ENCODE data around the gene TBC1D5.
"Not testable (repeated sequence)": the region's sequence is repeated elsewhere in the genome, so short reads cannot be mapped to it uniquely, and the experiment has no call there.

The TBC1D5 gene

GRCh38 chr3:17634201-17634600 lies 108.2 kb downstream of the TBC1D5 start:
- Histone ChIP-seq H3K4me1 (ENCODE audit: control insufficient read depth, insufficient read depth, low read length) (no peaks in the 10 kb centered on the region), H3K4me3 (ENCODE audit: low read length) (no peak overlapping the region), H3K9me3 (ENCODE audit: control insufficient read depth, low read length) (no peaks in the 10 kb centered on the region), H3K9ac (ENCODE audit: low read length) (no peak overlapping the region), H3K36me3 (ENCODE audit: control insufficient read depth, insufficient read depth, low read length) (no peaks in the 10 kb centered on the region), H3K27me3 (ENCODE audit: control insufficient read depth, insufficient read depth, low read length) (no peaks in the 10 kb centered on the region)

GRCh38 chr3:17632401-17633100 lies 109.9 kb downstream of the TBC1D5 start:
- no peak overlapping the region for H3K4me3 ChIP-seq (ENCODE audit: low read length)
- H3K27me3 ChIP-seq (ENCODE audit: control insufficient read depth, insufficient read depth, low read length) = no peaks in the 10 kb centered on the region
- H3K36me3 ChIP-seq (ENCODE audit: control insufficient read depth, insufficient read depth, low read length) = no peaks in the 10 kb centered on the region
- H3K4me1 ChIP-seq (ENCODE audit: control insufficient read depth, insufficient read depth, low read length) = no peaks in the 10 kb centered on the region
- H3K9me3 ChIP-seq (ENCODE audit: control insufficient read depth, low read length) = no peaks in the 10 kb centered on the region
- no peak overlapping the region for H3K9ac ChIP-seq (ENCODE audit: low read length)

DNA sequence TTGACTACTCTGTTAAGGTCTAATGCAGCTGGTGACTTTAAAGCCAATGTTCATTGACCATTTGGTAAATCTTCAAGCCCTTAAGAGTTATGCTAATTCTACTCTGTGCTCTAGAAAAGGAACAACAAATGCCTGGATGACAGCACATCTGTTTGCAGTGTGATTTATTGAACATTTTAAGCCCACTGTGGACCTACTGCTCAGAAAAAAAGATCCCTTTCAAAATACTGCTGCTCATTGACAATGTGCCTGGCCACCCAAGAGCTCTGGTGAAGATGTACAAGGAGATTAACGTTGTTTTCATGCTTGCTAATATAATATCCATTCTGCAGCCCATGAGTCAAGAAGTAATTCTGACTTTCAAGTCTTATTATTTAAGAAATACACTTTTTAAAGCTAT lies 110.8 kb downstream of the TBC1D5 start:
- Histone ChIP-seq H3K4me3 (ENCODE audit: low read length) (no peak overlapping the region), H3K9ac (ENCODE audit: low read length) (no peak overlapping the region), H3K36me3 (ENCODE audit: control insufficient read depth, insufficient read depth, low read length) (no peaks in the 10 kb centered on the region), H3K9me3 (ENCODE audit: control insufficient read depth, low read length) (no peaks in the 10 kb centered on the region), H3K27me3 (ENCODE audit: control insufficient read depth, insufficient read depth, low read length) (no peaks in the 10 kb centered on the region), H3K4me1 (ENCODE audit: control insufficient read depth, insufficient read depth, low read length) (no peaks in the 10 kb centered on the region)

DNA sequence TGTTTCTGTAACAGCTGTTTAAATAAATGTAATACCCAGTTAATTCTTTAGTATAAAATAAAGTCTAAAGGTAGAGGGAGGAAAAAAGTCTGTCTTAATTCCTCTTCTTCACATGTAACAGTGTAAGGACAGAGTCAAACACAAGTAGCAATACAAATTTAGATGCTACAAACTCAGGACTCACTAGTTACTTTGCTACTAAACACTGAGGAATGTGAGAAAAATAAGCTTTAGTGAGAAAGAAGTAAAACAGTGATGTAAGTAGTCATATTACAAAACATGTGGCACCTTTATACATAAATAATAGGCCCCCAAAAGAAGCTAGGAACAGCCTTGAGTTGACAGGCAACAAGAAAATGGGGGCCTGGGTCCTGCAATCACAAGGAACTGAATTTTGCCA lies 113.0 kb downstream of the TBC1D5 start:
- Histone ChIP-seq H3K36me3 (ENCODE audit: control insufficient read depth, insufficient read depth, low read length) (no peaks in the 10 kb centered on the region), H3K27me3 (ENCODE audit: control insufficient read depth, insufficient read depth, low read length) (no peaks in the 10 kb centered on the region), H3K4me3 (ENCODE audit: low read length) (no peak overlapping the region), H3K4me1 (ENCODE audit: control insufficient read depth, insufficient read depth, low read length) (no peaks in the 10 kb centered on the region), H3K9ac (ENCODE audit: low read length) (no peak overlapping the region), H3K9me3 (ENCODE audit: control insufficient read depth, low read length) (no peaks in the 10 kb centered on the region)

- no peaks in the 10 kb centered on the region for H3K9me3 ChIP-seq (ENCODE audit: control insufficient read depth, low read length)
- no peaks in the 10 kb centered on the region for H3K4me1 ChIP-seq (ENCODE audit: control insufficient read depth, insufficient read depth, low read length)
- H3K9ac ChIP-seq (ENCODE audit: low read length) = no peak overlapping the region
- H3K27me3 ChIP-seq (ENCODE audit: control insufficient read depth, insufficient read depth, low read length) = no peaks in the 10 kb centered on the region
- H3K36me3 ChIP-seq (ENCODE audit: control insufficient read depth, insufficient read depth, low read length) = no peaks in the 10 kb centered on the region
- no peak overlapping the region for H3K4me3 ChIP-seq (ENCODE audit: low read length)
These were observed 116.0 kb downstream of the TBC1D5 start for GRCh38 chr3:17626395-17626794.

DNA sequence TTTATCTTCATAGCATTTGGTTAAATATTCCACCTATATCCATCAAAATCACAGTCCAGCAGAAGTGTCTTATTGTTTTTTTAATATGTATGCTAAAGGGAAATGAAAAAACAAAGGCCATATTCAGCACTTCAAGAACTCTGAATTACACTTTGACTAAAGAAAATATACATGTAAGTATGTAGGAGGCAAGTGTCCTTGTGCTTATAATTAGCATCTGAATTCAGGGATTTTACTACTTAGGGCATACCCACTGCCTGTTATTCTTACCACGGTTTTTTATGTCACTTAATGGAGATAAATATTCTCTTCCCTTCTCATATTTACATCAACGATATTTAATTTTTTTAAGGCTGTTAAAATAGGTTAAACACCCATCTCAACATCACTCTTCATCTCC lies 117.3 kb downstream of the TBC1D5 start:
- no peaks in the 10 kb centered on the region for H3K27me3 ChIP-seq (ENCODE audit: control insufficient read depth, insufficient read depth, low read length)
- H3K9ac ChIP-seq (ENCODE audit: low read length) = no peak overlapping the region
- no peaks in the 10 kb centered on the region for H3K4me1 ChIP-seq (ENCODE audit: control insufficient read depth, insufficient read depth, low read length)
- no peak overlapping the region for H3K4me3 ChIP-seq (ENCODE audit: low read length)
- no peaks in the 10 kb centered on the region for H3K36me3 ChIP-seq (ENCODE audit: control insufficient read depth, insufficient read depth, low read length)
- H3K9me3 ChIP-seq (ENCODE audit: control insufficient read depth, low read length) = no peaks in the 10 kb centered on the region

DNA sequence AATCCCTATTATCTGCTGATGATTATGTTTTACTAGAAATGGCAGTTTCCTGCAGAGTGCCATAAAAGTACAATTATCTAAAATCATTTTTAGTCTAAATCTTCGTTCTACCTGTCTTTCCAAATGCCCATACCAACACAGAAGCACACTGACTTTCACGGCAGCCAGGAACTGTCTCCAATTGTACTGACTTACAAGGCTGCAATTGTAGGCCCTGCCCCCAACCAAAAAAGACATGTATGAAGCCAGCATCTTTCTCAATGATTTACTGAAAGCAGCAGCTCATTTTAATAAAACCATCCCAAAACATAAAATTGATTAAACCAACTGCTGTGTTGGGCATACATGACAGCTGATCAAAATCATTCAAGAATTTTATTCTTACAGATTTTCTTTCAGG lies 119.0 kb downstream of the TBC1D5 start:
- no peak overlapping the region for H3K9ac ChIP-seq (ENCODE audit: low read length)
- H3K9me3 ChIP-seq (ENCODE audit: control insufficient read depth, low read length) = no peaks in the 10 kb centered on the region
- H3K27me3 ChIP-seq (ENCODE audit: control insufficient read depth, insufficient read depth, low read length) = no peaks in the 10 kb centered on the region
- no peaks in the 10 kb centered on the region for H3K4me1 ChIP-seq (ENCODE audit: control insufficient read depth, insufficient read depth, low read length)
- H3K4me3 ChIP-seq (ENCODE audit: low read length) = no peak overlapping the region
- no peaks in the 10 kb centered on the region for H3K36me3 ChIP-seq (ENCODE audit: control insufficient read depth, insufficient read depth, low read length)

DNA sequence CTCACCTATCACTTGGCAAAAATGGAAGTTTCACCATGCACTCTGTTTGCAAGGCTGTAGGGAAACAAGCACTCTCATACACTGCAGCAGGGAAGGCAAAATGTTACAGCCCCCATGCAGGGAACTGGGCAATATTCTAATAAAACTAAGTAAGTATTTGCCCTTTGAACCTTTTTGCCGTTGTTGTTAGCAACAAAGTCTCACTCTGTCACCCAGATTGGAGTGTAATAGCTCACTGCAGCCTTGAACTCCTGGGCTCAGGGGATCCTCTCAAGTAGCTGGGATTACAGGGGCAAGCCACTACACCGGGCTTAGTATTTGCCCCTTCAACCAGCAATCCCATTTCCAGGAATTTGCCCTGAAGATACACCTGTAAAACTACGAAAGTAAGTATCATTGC lies 122.5 kb downstream of the TBC1D5 start:
- H3K9ac ChIP-seq (ENCODE audit: low read length) = no peak overlapping the region
- H3K36me3 ChIP-seq (ENCODE audit: control insufficient read depth, insufficient read depth, low read length) = no peaks in the 10 kb centered on the region
- no peak overlapping the region for H3K4me3 ChIP-seq (ENCODE audit: low read length)
- H3K9me3 ChIP-seq (ENCODE audit: control insufficient read depth, low read length) = no peaks in the 10 kb centered on the region
- no peaks in the 10 kb centered on the region for H3K4me1 ChIP-seq (ENCODE audit: control insufficient read depth, insufficient read depth, low read length)
- H3K27me3 ChIP-seq (ENCODE audit: control insufficient read depth, insufficient read depth, low read length) = no peaks in the 10 kb centered on the region

- H3K4me1 ChIP-seq (ENCODE audit: control insufficient read depth, insufficient read depth, low read length); H3K9me3 ChIP-seq (ENCODE audit: control insufficient read depth, low read length); H3K4me3 ChIP-seq (ENCODE audit: low read length); H3K27me3 ChIP-seq (ENCODE audit: control insufficient read depth, insufficient read depth, low read length); H3K9ac ChIP-seq (ENCODE audit: low read length); H3K36me3 ChIP-seq (ENCODE audit: control insufficient read depth, insufficient read depth, low read length): not testable (repeated sequence)
These were observed 129.4 kb downstream of the TBC1D5 start for GRCh38 chr3:17613017-17613416.

- Histone ChIP-seq H3K4me1 (ENCODE audit: control insufficient read depth, insufficient read depth, low read length) (no peaks in the 10 kb centered on the region), H3K36me3 (ENCODE audit: control insufficient read depth, insufficient read depth, low read length) (no peaks in the 10 kb centered on the region), H3K9me3 (ENCODE audit: control insufficient read depth, low read length) (no peaks in the 10 kb centered on the region), H3K27me3 (ENCODE audit: control insufficient read depth, insufficient read depth, low read length) (no peaks in the 10 kb centered on the region), H3K9ac (ENCODE audit: low read length) (no peak overlapping the region), H3K4me3 (ENCODE audit: low read length) (no peak overlapping the region)
These were observed 134.5 kb downstream of the TBC1D5 start for GRCh38 chr3:17607905-17608304.

DNA sequence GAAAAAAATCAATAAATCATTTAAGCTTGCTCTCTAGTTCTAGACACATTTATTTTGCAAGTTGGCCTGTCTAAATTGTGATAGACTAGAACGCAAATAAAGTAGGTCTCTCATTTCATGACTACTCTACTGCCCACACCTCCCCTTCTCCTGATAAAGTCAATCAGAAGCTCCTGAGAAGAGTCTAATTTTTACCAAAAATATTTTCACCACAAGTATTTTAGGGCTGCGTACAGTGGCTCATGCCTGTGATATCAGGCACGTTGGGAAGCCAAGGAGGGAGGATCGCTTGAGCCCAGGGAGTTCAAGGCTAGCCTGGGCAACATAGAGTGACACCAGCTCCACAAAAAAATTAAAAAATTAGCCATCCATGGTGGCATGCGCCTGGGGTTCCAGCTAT lies 136.5 kb downstream of the TBC1D5 start:
- Histone ChIP-seq H3K36me3 (ENCODE audit: control insufficient read depth, insufficient read depth, low read length) (no peaks in the 10 kb centered on the region), H3K9ac (ENCODE audit: low read length) (no peak overlapping the region), H3K4me1 (ENCODE audit: control insufficient read depth, insufficient read depth, low read length) (no peaks in the 10 kb centered on the region), H3K9me3 (ENCODE audit: control insufficient read depth, low read length) (no peaks in the 10 kb centered on the region), H3K27me3 (ENCODE audit: control insufficient read depth, insufficient read depth, low read length) (no peaks in the 10 kb centered on the region), H3K4me3 (ENCODE audit: low read length) (no peak overlapping the region)

DNA sequence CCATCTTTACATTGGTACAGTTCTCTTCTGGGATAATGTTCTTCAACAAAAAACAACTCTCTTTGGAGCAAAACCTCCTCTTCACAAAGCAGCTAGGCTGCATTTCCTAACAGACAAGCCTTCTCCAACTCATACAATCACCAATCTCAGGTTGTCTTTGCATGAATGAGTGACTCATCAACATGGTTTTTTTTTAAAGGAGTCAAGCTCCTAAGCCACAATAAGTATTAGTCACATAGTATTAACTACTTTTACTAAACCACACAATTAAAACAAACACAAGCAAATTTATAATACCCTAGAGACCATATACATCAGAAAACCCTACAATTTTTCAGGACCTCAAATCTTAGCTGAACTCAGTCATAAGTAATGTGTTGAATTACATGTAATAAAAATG lies 137.4 kb downstream of the TBC1D5 start:
- Histone ChIP-seq H3K9ac (ENCODE audit: low read length) (no peak overlapping the region), H3K9me3 (ENCODE audit: control insufficient read depth, low read length) (no peaks in the 10 kb centered on the region), H3K27me3 (ENCODE audit: control insufficient read depth, insufficient read depth, low read length) (no peaks in the 10 kb centered on the region), H3K4me1 (ENCODE audit: control insufficient read depth, insufficient read depth, low read length) (no peaks in the 10 kb centered on the region), H3K36me3 (ENCODE audit: control insufficient read depth, insufficient read depth, low read length) (no peaks in the 10 kb centered on the region), H3K4me3 (ENCODE audit: low read length) (no peak overlapping the region)

GRCh38 chr3:17602126-17602525 lies 140.3 kb downstream of the TBC1D5 start:
- Histone ChIP-seq H3K4me3 (ENCODE audit: low read length) (no peak overlapping the region), H3K9ac (ENCODE audit: low read length) (no peak overlapping the region), H3K9me3 (ENCODE audit: control insufficient read depth, low read length) (no peaks in the 10 kb centered on the region), H3K4me1 (ENCODE audit: control insufficient read depth, insufficient read depth, low read length) (no peaks in the 10 kb centered on the region), H3K36me3 (ENCODE audit: control insufficient read depth, insufficient read depth, low read length) (no peaks in the 10 kb centered on the region), H3K27me3 (ENCODE audit: control insufficient read depth, insufficient read depth, low read length) (no peaks in the 10 kb centered on the region)
